Fibroblast of lung (primary cell): ENCODE data around the gene ATP10A. TPM values are rescaled to one million over a fixed set of nuclear protein-coding genes. Genes with fewer than 3 reads are reported as not detected.

Experiments used
- DNase-seq, 2 donors: peaks; one replicate each; pipeline versions ENCODE4 v3.0.0 to v3.0.0-alpha.2; 2010; ENCODE audit warnings: low read depth in 2 of 2
- H2AFZ ChIP-seq: 2 replicates; pipeline ENCODE4 v1.5.1; 2012; ENCODE audit warnings: low read length, control low read depth, inconsistent platforms
- H3K27ac ChIP-seq: 2 replicates; pipeline ENCODE4 v1.5.1; 2011; ENCODE audit warnings: low read length, control low read depth; ENCODE audit not compliant: insufficient read depth
- H3K27me3 ChIP-seq: 2 replicates; pipeline ENCODE4 v1.5.1; 2011; ENCODE audit warnings: mild to moderate bottlenecking, low read length; ENCODE audit not compliant: control insufficient read depth, insufficient read depth
- H3K36me3 ChIP-seq: 2 replicates; pipeline ENCODE4 v1.5.1; 2011; ENCODE audit warnings: low read length; ENCODE audit not compliant: control insufficient read depth, insufficient read depth
- H3K4me1 ChIP-seq: 2 replicates; pipeline ENCODE4 v1.5.1; 2011; ENCODE audit warnings: low read length; ENCODE audit not compliant: control insufficient read depth, insufficient read depth; ENCODE audit errors: extremely low read depth
- H3K4me2 ChIP-seq: 2 replicates; pipeline ENCODE4 v1.5.1; 2011; ENCODE audit warnings: low read length, control low read depth; ENCODE audit not compliant: insufficient read depth; ENCODE audit errors: extremely low read depth
- H3K4me3 ChIP-seq, 4 experiments: fragments of 200-600 bp in 1 of 4; sonication (generic) in 1 of 4; replicated peaks in 1 of 4; 2 replicates each; pipeline ENCODE4 v1.5.1; 2011 to 2016; ENCODE audit warnings: low read length in 4 of 4, low read depth in 3 of 4, mild to moderate bottlenecking in 3 of 4, control low read depth in 2 of 4, inconsistent platforms in 1 of 4, mixed read lengths in 1 of 4; ENCODE audit not compliant: insufficient read depth in 1 of 4; ENCODE audit errors: control extremely low read depth in 1 of 4
- H3K79me2 ChIP-seq: 2 replicates; pipeline ENCODE4 v1.5.1; 2012; ENCODE audit warnings: mild to moderate bottlenecking, low read length, inconsistent platforms; ENCODE audit not compliant: control insufficient read depth, insufficient read depth
- H3K9ac ChIP-seq: 2 replicates; pipeline ENCODE4 v1.5.1; 2011; ENCODE audit warnings: mild to moderate bottlenecking, low read length, control low read depth; ENCODE audit not compliant: insufficient read depth
- H3K9me3 ChIP-seq: 2 replicates; pipeline ENCODE4 v1.5.1; 2012; ENCODE audit warnings: low read depth, low read length; ENCODE audit not compliant: control insufficient read depth, insufficient read depth
- H4K20me1 ChIP-seq: 2 replicates; pipeline ENCODE4 v1.5.1; 2011; ENCODE audit warnings: low read length; ENCODE audit not compliant: control insufficient read depth, insufficient read depth; ENCODE audit errors: extremely low read depth
- CTCF ChIP-seq, 2 donors: IDR thresholded peaks in 1 of 2; conservative IDR thresholded peaks in 1 of 2; 1 replicate in 1 of 2; 2 replicates in 1 of 2; pipeline ENCODE4 v1.5.1; 2011 to 2012; ENCODE audit warnings: low read length in 2 of 2, control low read depth in 1 of 2, inconsistent platforms in 1 of 2, low read depth in 1 of 2, mild to moderate bottlenecking in 1 of 2
- EZH2 ChIP-seq: IDR thresholded peaks from 2 replicates; pipeline ENCODE4 v1.5.1; 2012; ENCODE audit warnings: low read length, control low read depth, mild to moderate bottlenecking; ENCODE audit errors: missing control alignments
- polyA plus RNA-seq, 2 donors: library from polyadenylated mRNA; depleted of rRNA in 1 of 2; stranded (reverse) in 1 of 2; unstranded in 1 of 2; fragments of >200 nt; gene quantifications; 2 replicates each; pipeline ENCODE4 v1.2.1, GENCODE V29; 2011 to 2012; ENCODE audit warnings: missing spikeins in 1 of 2
- total RNA-seq: library from RNA; depleted of rRNA; stranded (reverse); fragments of >200 nt; gene quantifications from 2 replicates; pipeline ENCODE4 v1.2.1, GENCODE V29; 2014

The ATP10A gene
- total and polyA plus RNA-seq, 2 donors (not counting 1 experiment from before 2014, with no cell fraction given): 12.7 to 13.8 TPM

GRCh38 chr15:25805031-25805430 is 58.1 kb downstream of the ATP10A start:
- Histone ChIP-seq H3K27ac (no peak overlapping the region), H3K9me3 (no peaks in the 10 kb centered on the region), H2AFZ (no peak overlapping the region), H3K4me1 (no peaks in the 10 kb centered on the region), H3K4me2 (no peak overlapping the region), H3K36me3 (no peaks in the 10 kb centered on the region), H3K27me3 (no peaks in the 10 kb centered on the region), H3K4me3 (no peak overlapping the region), H3K79me2 (no peaks in the 10 kb centered on the region), H4K20me1 (no peaks in the 10 kb centered on the region), H3K9ac (no peak overlapping the region)
- peak in 1 of 2 donors; percentile 62 for DNase-seq
- TF ChIP-seq EZH2 (no peak), CTCF (conservative IDR thresholded peaks at IDR 0.05 in 1 of 2, IDR thresholded peaks at IDR 0.05 in 1 of 2; ENCODE audit: low read depth in 1 of 2, low read length in 2 of 2) (no peak)

GRCh38 chr15:25804451-25804850 is 58.7 kb downstream of the ATP10A start:
- H3K79me2 ChIP-seq: no peaks in the 10 kb centered on the region
- no peak overlapping the region for H2AFZ ChIP-seq

GRCh38 chr15:25803541-25803940 is 59.6 kb downstream of the ATP10A start:
- no peak overlapping the region for H2AFZ ChIP-seq
- H4K20me1 ChIP-seq: no peaks in the 10 kb centered on the region
- H3K27ac ChIP-seq: no peak overlapping the region
- H3K36me3 ChIP-seq: no peaks in the 10 kb centered on the region
- H3K4me3 ChIP-seq: no peak overlapping the region
- no peaks in the 10 kb centered on the region for H3K79me2 ChIP-seq
- H3K27me3 ChIP-seq: no peaks in the 10 kb centered on the region
- no peaks in the 10 kb centered on the region for H3K4me1 ChIP-seq
- no peaks in the 10 kb centered on the region for H3K9me3 ChIP-seq
- no peak for DNase-seq
- TF ChIP-seq EZH2 (no peak), CTCF (conservative IDR thresholded peaks at IDR 0.05 in 1 of 2, IDR thresholded peaks at IDR 0.05 in 1 of 2; ENCODE audit: low read depth in 1 of 2, low read length in 2 of 2) (no peak)
- no peak overlapping the region for H3K4me2 ChIP-seq
- H3K9ac ChIP-seq: no peak overlapping the region

More at GRCh38 chr15:25804451-25804850, 58.7 kb downstream of the ATP10A start:
- no peaks in the 10 kb centered on the region for H3K36me3 ChIP-seq
- no peak overlapping the region for H3K27ac ChIP-seq
- no peaks in the 10 kb centered on the region for H3K9me3 ChIP-seq
- H3K4me2 ChIP-seq: no peak overlapping the region
- H3K4me3 ChIP-seq: no peak overlapping the region
- TF ChIP-seq CTCF (conservative IDR thresholded peaks at IDR 0.05 in 1 of 2, IDR thresholded peaks at IDR 0.05 in 1 of 2; ENCODE audit: low read depth in 1 of 2, low read length in 2 of 2): no peak
- no peak for TF ChIP-seq EZH2
- H3K4me1 ChIP-seq: no peaks in the 10 kb centered on the region
- no peaks in the 10 kb centered on the region for H4K20me1 ChIP-seq
- no peaks in the 10 kb centered on the region for H3K27me3 ChIP-seq
- no peak for DNase-seq
- no peak overlapping the region for H3K9ac ChIP-seq
